Cardiac muscle cell (in vitro differentiated cells and primary cell): ENCODE data around the gene SAXO2. TPM values are rescaled to one million over a fixed set of nuclear protein-coding genes. Genes with fewer than 3 reads are reported as not detected.
"Not testable (repeated sequence)": the region's sequence is repeated elsewhere in the genome, so short reads cannot be mapped to it uniquely, and the experiment has no call there.

Experiments used
- DNase-seq, 2 donors: peaks; one replicate each; pipeline versions ENCODE4 v3.0.0 to v3.0.0-alpha.2; 2010 to 2017; ENCODE audit warnings: low read depth in 1 of 2, low spot score in 1 of 2
- H3K27ac ChIP-seq: fragments of 200-600 bp; sonication (generic); 2 replicates; pipeline ENCODE4 v1.5.1; 2016
- H3K27me3 ChIP-seq: fragments of 200-600 bp; sonication (generic); 2 replicates; pipeline ENCODE4 v1.6.0; 2016; ENCODE audit warnings: control low read depth
- H3K36me3 ChIP-seq: fragments of 200-600 bp; sonication (generic); 2 replicates; pipeline ENCODE4 v1.5.1; 2016; ENCODE audit warnings: control low read depth
- H3K4me1 ChIP-seq: fragments of 200-600 bp; sonication (generic); 2 replicates; pipeline ENCODE4 v1.8.1; 2017; ENCODE audit warnings: low read depth, mild to moderate bottlenecking, mixed run types
- H3K4me3 ChIP-seq: fragments of 200-600 bp; sonication (generic); 2 replicates; pipeline ENCODE4 v1.5.1; 2016; ENCODE audit warnings: mild to moderate bottlenecking
- H3K9me3 ChIP-seq: fragments of 200-600 bp; sonication (generic); 2 replicates; pipeline ENCODE4 v1.5.1; 2017; ENCODE audit warnings: low read depth, mild to moderate bottlenecking, control low read depth
- polyA plus RNA-seq: library from polyadenylated mRNA; unstranded; fragments of >200 nt; fragmentation: Nextera tagmentation; extraction: Ambion mirVana; gene quantifications from 2 replicates; pipeline ENCODE4 v1.2.1, GENCODE V29; 2016
- total RNA-seq: library from RNA; depleted of rRNA; stranded (reverse); fragments of >200 nt; gene quantifications from 2 replicates; pipeline ENCODE4 v1.2.3, GENCODE V29; 2016
- TF ChIP-seq, protein P1 (sequence below): IDR thresholded peaks from 2 replicates; pipeline ENCODE4 v1.5.1; 2012; ENCODE audit warnings: low read depth, mild to moderate bottlenecking, low read length

The SAXO2 gene
- total and polyA plus RNA-seq, 2 experiments from 2014 or later, result 7.0 to 20.6 TPM

DNA sequence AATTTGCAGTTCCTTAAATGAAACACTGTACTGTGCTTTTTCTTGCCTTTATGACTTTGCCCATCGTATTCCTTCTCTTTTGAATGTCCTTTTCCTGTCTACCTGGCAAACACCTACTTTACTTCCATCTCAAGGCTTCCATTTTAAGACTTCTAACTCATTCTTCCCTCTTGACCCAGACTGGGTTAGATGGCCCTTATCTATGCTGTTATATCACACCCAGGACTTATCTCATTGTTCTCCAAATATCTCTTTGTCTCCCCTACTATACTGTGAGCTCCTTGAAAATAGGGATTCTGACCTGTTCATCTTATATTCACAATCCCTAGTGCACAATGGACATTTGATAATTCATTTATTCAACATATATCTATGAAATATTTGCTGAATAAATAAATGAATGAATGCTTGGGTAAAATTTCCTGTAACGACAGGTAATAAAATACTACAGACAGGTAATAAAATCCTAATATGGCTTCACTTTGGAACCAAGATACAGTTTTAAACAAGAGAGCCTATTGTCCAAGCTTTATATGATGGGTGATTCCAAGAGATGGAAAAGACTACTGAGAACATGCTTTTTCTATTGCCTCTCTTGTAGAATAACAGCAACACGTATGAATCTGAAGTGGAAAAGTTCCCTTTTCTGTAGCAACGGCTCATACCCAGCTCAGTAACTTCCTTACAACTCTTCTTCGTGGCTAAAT is 22.8 kb upstream of the SAXO2 start:
- H3K4me1 ChIP-seq, result peaks cover 41% of the 10 kb centered on the region
- H3K36me3 ChIP-seq, result peaks cover 4% of the 10 kb centered on the region
- DNase-seq, result no peak
- TF ChIP-seq, protein P1, sequence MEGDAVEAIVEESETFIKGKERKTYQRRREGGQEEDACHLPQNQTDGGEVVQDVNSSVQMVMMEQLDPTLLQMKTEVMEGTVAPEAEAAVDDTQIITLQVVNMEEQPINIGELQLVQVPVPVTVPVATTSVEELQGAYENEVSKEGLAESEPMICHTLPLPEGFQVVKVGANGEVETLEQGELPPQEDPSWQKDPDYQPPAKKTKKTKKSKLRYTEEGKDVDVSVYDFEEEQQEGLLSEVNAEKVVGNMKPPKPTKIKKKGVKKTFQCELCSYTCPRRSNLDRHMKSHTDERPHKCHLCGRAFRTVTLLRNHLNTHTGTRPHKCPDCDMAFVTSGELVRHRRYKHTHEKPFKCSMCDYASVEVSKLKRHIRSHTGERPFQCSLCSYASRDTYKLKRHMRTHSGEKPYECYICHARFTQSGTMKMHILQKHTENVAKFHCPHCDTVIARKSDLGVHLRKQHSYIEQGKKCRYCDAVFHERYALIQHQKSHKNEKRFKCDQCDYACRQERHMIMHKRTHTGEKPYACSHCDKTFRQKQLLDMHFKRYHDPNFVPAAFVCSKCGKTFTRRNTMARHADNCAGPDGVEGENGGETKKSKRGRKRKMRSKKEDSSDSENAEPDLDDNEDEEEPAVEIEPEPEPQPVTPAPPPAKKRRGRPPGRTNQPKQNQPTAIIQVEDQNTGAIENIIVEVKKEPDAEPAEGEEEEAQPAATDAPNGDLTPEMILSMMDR, result no peak
- no peaks in the 10 kb centered on the region for H3K27me3 ChIP-seq
- H3K27ac ChIP-seq, result peak overlapping the region; percentile 77
- no peaks in the 10 kb centered on the region for H3K9me3 ChIP-seq
- H3K4me3 ChIP-seq, result no peak overlapping the region

DNA sequence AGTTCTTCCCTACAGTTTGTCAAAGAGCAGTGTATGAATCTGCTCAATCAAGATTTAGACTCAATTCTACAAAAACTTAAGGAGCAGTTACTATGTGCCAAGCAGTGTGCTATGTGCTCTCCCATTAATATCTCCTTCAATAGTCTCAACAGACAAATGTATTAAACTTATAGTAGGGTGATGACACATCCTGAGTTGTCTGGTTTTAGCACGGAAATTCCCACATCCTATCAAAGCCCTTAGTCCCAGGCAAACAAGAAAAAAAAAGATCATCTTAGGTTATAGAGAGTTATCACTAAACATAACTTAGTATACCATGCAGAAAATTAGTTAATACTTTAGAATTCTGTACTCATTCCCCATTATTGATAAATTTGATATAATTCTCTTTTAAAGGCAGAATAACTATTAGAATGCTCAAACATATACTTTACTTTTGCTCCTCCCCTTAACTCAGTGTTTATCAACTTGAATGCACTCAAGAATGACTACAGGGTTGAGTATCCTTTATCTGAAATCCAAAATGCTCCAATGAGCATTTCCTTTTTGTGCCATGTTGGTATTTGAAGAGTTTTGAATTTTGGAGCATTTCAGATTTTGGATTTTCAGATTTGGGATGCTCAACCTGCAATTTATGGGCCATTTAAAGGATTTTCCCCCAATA is 20.6 kb upstream of the SAXO2 start:
- H3K4me3 ChIP-seq, H3K27ac ChIP-seq, H3K27me3 ChIP-seq, H3K9me3 ChIP-seq, H3K36me3 ChIP-seq: not testable (repeated sequence)
- H3K4me1 ChIP-seq, result peaks cover 50% of the 10 kb centered on the region
- peak in 1 of 2 donors; percentile 7 for DNase-seq

DNA sequence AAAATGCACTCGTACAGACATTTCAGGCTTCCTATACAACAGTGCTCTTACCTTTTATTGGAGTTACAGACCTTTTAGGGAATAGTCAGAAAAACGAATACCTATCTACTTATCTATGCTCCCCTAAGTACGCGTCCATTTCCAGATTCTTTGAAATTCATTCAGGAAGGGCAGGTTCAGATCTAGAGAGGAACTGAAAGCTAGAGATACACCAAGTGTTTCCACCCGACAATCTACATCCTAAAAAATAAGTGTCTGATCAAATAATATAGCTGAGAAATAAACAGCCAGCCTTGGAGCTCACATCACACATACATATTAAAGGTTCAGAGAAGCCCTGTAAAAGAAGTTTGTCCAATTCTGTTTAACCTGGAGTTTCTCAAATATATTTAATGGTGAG is 19.0 kb upstream of the SAXO2 start:
- H3K4me1 ChIP-seq, result peaks cover 54% of the 10 kb centered on the region
- H3K27ac ChIP-seq, result peak overlapping the region; percentile 63
- H3K27me3 ChIP-seq, DNase-seq, H3K9me3 ChIP-seq, H3K36me3 ChIP-seq, H3K4me3 ChIP-seq: not testable (repeated sequence)

DNA sequence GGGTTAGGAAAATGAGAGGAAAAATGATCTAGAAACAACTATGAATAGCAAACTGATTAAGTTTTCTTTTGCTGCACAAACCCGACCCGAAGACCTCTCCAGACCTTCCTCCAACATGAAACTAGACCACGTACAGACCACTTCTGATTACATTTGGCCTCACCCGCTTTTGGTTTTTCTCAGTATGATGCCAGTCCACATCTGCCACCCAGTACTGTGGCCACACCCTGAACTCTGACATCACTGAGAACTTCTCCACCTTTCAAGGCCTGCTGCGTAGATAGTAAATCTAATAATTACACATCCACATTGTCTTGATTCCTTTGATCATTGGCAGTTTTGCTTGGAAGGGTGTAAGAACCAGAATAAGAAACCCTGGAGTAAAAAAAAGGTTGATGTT is 16.7 kb upstream of the SAXO2 start:
- Histone ChIP-seq H3K27ac (peak overlapping the region; percentile 76), H3K4me1 (peaks cover 49% of the 10 kb centered on the region)
- not testable (repeated sequence) for H3K36me3 ChIP-seq, H3K4me3 ChIP-seq, DNase-seq, H3K27me3 ChIP-seq, H3K9me3 ChIP-seq

DNA sequence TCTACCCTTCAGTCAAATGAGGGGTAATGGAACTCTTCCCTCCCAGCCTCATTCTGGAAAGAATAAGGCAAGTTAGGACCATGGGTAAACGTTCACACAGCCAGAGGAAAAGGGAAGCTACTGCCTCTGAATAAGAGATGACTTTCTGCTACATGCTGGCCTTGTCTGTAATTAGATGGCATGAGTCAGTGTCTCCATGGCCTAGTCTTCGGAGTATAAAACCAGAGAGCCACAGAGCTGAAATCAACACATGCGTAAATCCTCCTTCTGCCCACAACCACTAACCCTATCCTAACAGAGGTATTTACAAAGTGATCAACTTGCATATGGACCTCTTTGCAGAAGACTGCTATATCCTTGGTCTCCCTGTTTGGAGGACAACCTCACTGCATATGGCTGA is 14.4 kb upstream of the SAXO2 start:
- not testable (repeated sequence) for H3K36me3 ChIP-seq, H3K9me3 ChIP-seq, H3K27me3 ChIP-seq, H3K4me3 ChIP-seq, DNase-seq
- H3K4me1 ChIP-seq, result peaks cover 52% of the 10 kb centered on the region
- peak overlapping the region; percentile 52 for H3K27ac ChIP-seq

DNA sequence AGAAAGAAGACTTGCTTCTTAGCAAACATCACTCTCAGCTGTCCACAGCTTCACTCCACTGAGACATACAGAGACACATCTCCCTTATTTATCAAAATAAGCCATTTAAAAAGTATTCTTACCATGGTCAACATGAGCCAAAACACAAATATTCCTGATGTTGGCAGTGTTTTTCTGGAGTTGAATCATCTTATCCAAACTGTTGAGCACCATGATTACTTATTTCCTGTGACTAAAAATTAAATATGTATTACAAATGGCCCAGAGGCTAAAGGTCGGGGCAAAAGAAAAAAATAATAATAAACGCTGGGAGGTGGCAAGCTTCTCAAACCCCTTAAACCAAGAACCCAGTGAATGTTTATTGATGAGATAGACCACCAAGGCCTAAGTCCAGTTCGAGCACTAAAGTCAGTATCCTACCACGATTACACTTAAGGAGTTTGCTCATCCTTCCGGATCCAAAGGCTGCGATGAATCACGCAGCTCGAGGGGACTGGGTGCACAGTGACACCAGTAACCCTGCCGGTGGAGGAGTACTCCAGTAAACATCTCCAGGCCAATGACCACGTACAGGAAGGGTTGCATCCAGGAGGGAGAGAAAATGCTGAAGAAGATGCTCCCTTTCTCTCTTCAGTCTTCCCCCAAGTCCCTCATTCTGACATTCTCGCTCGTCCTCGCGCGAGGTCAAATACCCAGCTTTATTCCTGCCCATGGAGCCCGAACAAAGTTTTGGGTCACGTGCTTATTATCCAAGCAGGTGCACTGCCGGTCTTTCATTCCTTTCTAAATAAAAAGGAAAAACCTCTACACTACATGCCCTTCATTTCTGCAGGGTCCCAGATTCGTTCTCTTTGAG is 824 bp upstream of the SAXO2 start:
- Histone ChIP-seq H3K27ac (peak overlapping the region; percentile 69), H3K4me3 (peak overlapping the region; percentile 68), H3K36me3 (peaks cover 19% of the 10 kb centered on the region), H3K4me1 (peaks cover 35% of the 10 kb centered on the region)
- H3K27me3 ChIP-seq, H3K9me3 ChIP-seq: not testable (repeated sequence)
- peak in 1 of 2 donors; percentile 39 for DNase-seq

DNA sequence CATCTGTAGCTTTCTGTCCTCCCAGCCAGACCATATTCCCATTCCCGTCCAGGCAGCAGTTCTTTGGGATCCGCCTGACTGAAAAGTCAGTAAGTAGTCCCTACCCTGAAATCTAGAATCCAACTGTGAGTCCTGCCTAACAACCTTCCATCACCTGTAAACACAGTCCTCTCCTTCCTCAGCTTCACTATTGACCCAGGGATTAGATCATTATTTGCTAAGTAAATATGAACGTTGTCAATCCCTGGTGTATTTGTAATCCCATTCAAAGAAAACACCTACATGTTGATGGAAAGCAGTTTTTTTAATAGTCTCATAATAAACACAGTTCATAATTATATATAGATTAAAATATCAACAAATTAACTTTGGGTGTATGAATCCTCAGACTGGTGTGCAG is 732 bp downstream of the SAXO2 start:
- DNase-seq, result no peak
- Histone ChIP-seq H3K9me3 (no peaks in the 10 kb centered on the region), H3K4me1 (peaks cover 51% of the 10 kb centered on the region), H3K27ac (peak overlapping the region; percentile 2), H3K36me3 (peaks cover 7% of the 10 kb centered on the region), H3K4me3 (peak overlapping the region; percentile 68), H3K27me3 (no peaks in the 10 kb centered on the region)
- TF ChIP-seq, protein P1, result no peak

DNA sequence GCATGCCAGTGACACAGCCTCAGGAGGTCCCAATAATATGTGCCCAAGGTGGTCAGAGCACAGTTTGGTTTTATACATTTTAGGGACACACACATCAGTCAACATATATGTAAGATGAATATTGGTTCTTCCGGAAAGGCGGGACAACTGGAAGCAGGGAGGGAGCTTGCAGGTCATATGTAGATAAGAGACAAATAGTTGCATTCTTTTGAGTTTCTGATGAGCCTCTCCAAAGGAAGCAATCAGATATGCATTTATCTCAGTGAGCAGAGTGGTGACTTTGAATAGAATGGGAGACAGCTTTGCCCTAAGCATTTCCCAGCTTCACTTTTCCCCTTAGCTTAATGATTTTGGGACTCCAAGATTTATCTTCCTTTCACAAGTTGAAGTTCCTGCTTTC is 4.5 kb downstream of the SAXO2 start:
- peak overlapping the region; percentile 70 for H3K27ac ChIP-seq
- not testable (repeated sequence) for H3K4me3 ChIP-seq, DNase-seq, H3K36me3 ChIP-seq, H3K27me3 ChIP-seq, H3K9me3 ChIP-seq
- peaks cover 37% of the 10 kb centered on the region for H3K4me1 ChIP-seq

DNA sequence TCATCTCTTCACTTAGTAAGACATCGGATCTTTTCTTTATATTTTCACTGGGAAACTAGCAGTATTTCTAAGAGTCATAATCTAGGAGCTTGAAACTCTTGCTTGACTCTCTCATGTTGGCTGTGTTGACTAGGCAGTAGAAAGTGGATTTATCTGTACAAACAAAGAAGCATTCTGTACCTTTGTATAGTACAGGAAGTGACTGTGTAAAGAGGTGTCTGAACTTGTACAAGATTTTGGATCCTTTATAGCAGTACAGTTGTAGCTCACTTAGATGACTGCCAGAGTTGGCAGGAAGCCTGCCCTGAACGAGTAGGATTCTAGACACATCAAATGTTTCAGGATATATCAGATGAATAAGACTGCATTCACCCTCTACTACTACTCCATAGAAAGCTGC is 5.8 kb downstream of the SAXO2 start:
- H3K4me3 ChIP-seq, H3K27me3 ChIP-seq, H3K9me3 ChIP-seq, H3K36me3 ChIP-seq, DNase-seq: not testable (repeated sequence)
- Histone ChIP-seq H3K4me1 (peaks cover 35% of the 10 kb centered on the region), H3K27ac (peak overlapping the region; percentile 32)
